Neural cell (in vitro differentiated cells): ENCODE measurements around the gene ZFP42. TPM values are rescaled to one million over a fixed set of nuclear protein-coding genes. Genes with fewer than 3 reads are reported as not detected.

Experiments used
- H2AFZ ChIP-seq: fragments of 200-600, 300-800 bp; sonication (generic), shearing (Covaris generic); 2 replicates; pipeline ENCODE4 v1.6.0; 2014; ENCODE audit warnings: low read depth, mild to moderate bottlenecking, antibody characterized with exemption, low read length, moderate library complexity
- H3F3A ChIP-seq: fragments of 200-600 bp; shearing (Covaris generic); 2 replicates; pipeline ENCODE4 v1.6.1; 2016; ENCODE audit warnings: mild to moderate bottlenecking, moderate library complexity, mixed read lengths, antibody characterized with exemption, low read length; ENCODE audit not compliant: insufficient read depth, poor library complexity, severe bottlenecking
- H3K27ac ChIP-seq: fragments of 200-600, 300-800 bp; sonication (generic), shearing (Covaris generic); 2 replicates; pipeline ENCODE4 v1.5.1; 2014; ENCODE audit warnings: mild to moderate bottlenecking, low read length, moderate library complexity
- H3K27me3 ChIP-seq: fragments of 300-800, 200-600 bp; sonication (generic), shearing (Covaris generic); 2 replicates; pipeline ENCODE4 v1.6.0; 2014; ENCODE audit warnings: mild to moderate bottlenecking, low read depth, low read length, moderate library complexity; ENCODE audit not compliant: insufficient read depth
- H3K36me3 ChIP-seq: fragments of 300-800, 200-600 bp; sonication (generic), shearing (Covaris generic); 2 replicates; pipeline ENCODE4 v1.5.1; 2014; ENCODE audit warnings: mild to moderate bottlenecking, antibody characterized with exemption, low read length, moderate library complexity; ENCODE audit not compliant: insufficient read depth
- H3K4me2 ChIP-seq: fragments of 300-800, 200-600 bp; sonication (generic), shearing (Covaris generic); 2 replicates; pipeline ENCODE4 v1.6.0; 2014; ENCODE audit warnings: mild to moderate bottlenecking, low read length
- H3K4me3 ChIP-seq: fragments of 300-800, 200-600 bp; sonication (generic), shearing (Covaris generic); 2 replicates; pipeline ENCODE4 v1.5.1; 2014; ENCODE audit warnings: mild to moderate bottlenecking, low read length, moderate library complexity
- H3K79me2 ChIP-seq: fragments of 200-600 bp; shearing (Covaris generic); replicated peaks from 2 replicates; pipeline ENCODE4 v1.6.0; 2014; ENCODE audit warnings: mild to moderate bottlenecking, low read length, moderate library complexity; ENCODE audit not compliant: insufficient read depth
- H3K9ac ChIP-seq: fragments of 300-800, 200-600 bp; sonication (generic), shearing (Covaris generic); 2 replicates; pipeline ENCODE4 v1.6.1; 2016; ENCODE audit warnings: mild to moderate bottlenecking, low read length, mixed read lengths
- H3K9me2 ChIP-seq: fragments of 200-600 bp; shearing (Covaris generic); 2 replicates; pipeline ENCODE4 v1.6.1; 2016; ENCODE audit warnings: mild to moderate bottlenecking, low read length, mixed read lengths; ENCODE audit not compliant: insufficient read depth
- H3K9me3 ChIP-seq: fragments of 200-600, 300-800 bp; sonication (generic), shearing (Covaris generic); 2 replicates; pipeline ENCODE4 v1.6.1; 2016; ENCODE audit warnings: mild to moderate bottlenecking, mixed run types, low read length, moderate library complexity, mixed read lengths
- H4K20me1 ChIP-seq: fragments of 200-600 bp; shearing (Covaris generic); 2 replicates; pipeline ENCODE4 v1.6.1; 2016; ENCODE audit warnings: mild to moderate bottlenecking, mixed run types; ENCODE audit not compliant: insufficient read depth
- CTCF ChIP-seq: fragments of 450-650 bp; IDR thresholded peaks from 2 replicates; pipeline ENCODE4 v1.5.1; 2014; ENCODE audit warnings: antibody characterized with exemption, mild to moderate bottlenecking, moderate library complexity; ENCODE audit not compliant: poor library complexity, severe bottlenecking
- EP300 ChIP-seq: fragments of 450-650 bp; conservative IDR thresholded peaks from 2 replicates; pipeline ENCODE4 v1.6.1; 2014; ENCODE audit warnings: antibody characterized with exemption, mild to moderate bottlenecking, moderate library complexity; ENCODE audit not compliant: poor library complexity, severe bottlenecking
- EZH2 ChIP-seq: fragments of 200-600, 300-800 bp; shearing (Covaris generic), sonication (generic); IDR thresholded peaks from 2 replicates; pipeline ENCODE4 v1.6.1; 2014; ENCODE audit warnings: antibody characterized with exemption, low read length, borderline replicate concordance, mild to moderate bottlenecking; ENCODE audit not compliant: insufficient read depth, poor library complexity, severe bottlenecking
- MXI1 ChIP-seq: fragments of 450-650 bp; conservative IDR thresholded peaks from 2 replicates; pipeline ENCODE4 v1.6.1; 2014; ENCODE audit warnings: antibody characterized with exemption, mild to moderate bottlenecking; ENCODE audit not compliant: poor library complexity, severe bottlenecking
- POLR2AphosphoS5 ChIP-seq: IDR thresholded peaks from 2 replicates; pipeline ENCODE4 v1.6.1; 2012
- RAD21 ChIP-seq: fragments of 450-650 bp; conservative IDR thresholded peaks from 2 replicates; pipeline ENCODE4 v1.6.1; 2014; ENCODE audit warnings: antibody characterized with exemption, mild to moderate bottlenecking, moderate library complexity
- REST ChIP-seq: IDR thresholded peaks from 2 replicates; pipeline ENCODE4 v1.6.1; 2012; ENCODE audit warnings: borderline replicate concordance
- SMC3 ChIP-seq: fragments of 450-650 bp; conservative IDR thresholded peaks from 2 replicates; pipeline ENCODE4 v1.6.1; 2014; ENCODE audit warnings: antibody characterized with exemption, mild to moderate bottlenecking, moderate library complexity; ENCODE audit not compliant: poor library complexity
- TAF1 ChIP-seq: IDR thresholded peaks from 2 replicates; pipeline ENCODE4 v1.6.1; 2012; ENCODE audit warnings: low read depth
- polyA plus RNA-seq: library from polyadenylated mRNA; depleted of rRNA; stranded (reverse); fragments of >200 nt; gene quantifications from 2 replicates; pipeline ENCODE4 v1.2.3, GENCODE V29; 2014

The ZFP42 gene
- polyA plus RNA-seq, 1 donor from 2014 or later = not detected

GRCh38 chr4:187962926-187963325, 32.6 kb upstream of the ZFP42 start (continued):
- TF ChIP-seq EZH2 (no peak), EP300 (no peak)

GRCh38 chr4:187965726-187966125, 29.8 kb upstream of the ZFP42 start:
- H4K20me1 ChIP-seq = no peaks in the 10 kb centered on the region
- H3K9me3 ChIP-seq = no peaks in the 10 kb centered on the region
- H2AFZ ChIP-seq = no peak overlapping the region
- no peaks in the 10 kb centered on the region for H3K79me2 ChIP-seq
- H3K27me3 ChIP-seq = no peaks in the 10 kb centered on the region
- no peaks in the 10 kb centered on the region for H3F3A ChIP-seq
- no peak overlapping the region for H3K9ac ChIP-seq
- H3K36me3 ChIP-seq = no peaks in the 10 kb centered on the region
- no peak overlapping the region for H3K4me3 ChIP-seq
- H3K4me2 ChIP-seq = no peak overlapping the region
- no peak overlapping the region for H3K27ac ChIP-seq
- no peaks in the 10 kb centered on the region for H3K9me2 ChIP-seq
- TF ChIP-seq TAF1 (no peak), MXI1 (no peak), CTCF (no peak), RAD21 (no peak), POLR2AphosphoS5 (no peak), EZH2 (no peak), REST (no peak), SMC3 (no peak), EP300 (no peak)

- Histone ChIP-seq H3K9me3 (no peaks in the 10 kb centered on the region), H3K9me2 (no peaks in the 10 kb centered on the region), H4K20me1 (no peaks in the 10 kb centered on the region), H3F3A (no peaks in the 10 kb centered on the region), H3K4me2 (no peak overlapping the region), H3K79me2 (no peaks in the 10 kb centered on the region), H2AFZ (no peak overlapping the region), H3K36me3 (no peaks in the 10 kb centered on the region), H3K9ac (no peak overlapping the region), H3K4me3 (no peak overlapping the region), H3K27ac (no peak overlapping the region), H3K27me3 (no peaks in the 10 kb centered on the region)
- TF ChIP-seq MXI1 (no peak), EZH2 (no peak), EP300 (no peak), CTCF (no peak), TAF1 (no peak), REST (no peak), SMC3 (no peak), POLR2AphosphoS5 (no peak), RAD21 (no peak)
Measured at GRCh38 chr4:187972135-187972534, 23.4 kb upstream of the ZFP42 start.
